ENCODE measurements around the gene GARIN5A.
"Not testable (repeated sequence)": the region's sequence is repeated elsewhere in the genome, so short reads cannot be mapped to it uniquely, and the experiment has no call there.

The GARIN5A gene

DNA sequence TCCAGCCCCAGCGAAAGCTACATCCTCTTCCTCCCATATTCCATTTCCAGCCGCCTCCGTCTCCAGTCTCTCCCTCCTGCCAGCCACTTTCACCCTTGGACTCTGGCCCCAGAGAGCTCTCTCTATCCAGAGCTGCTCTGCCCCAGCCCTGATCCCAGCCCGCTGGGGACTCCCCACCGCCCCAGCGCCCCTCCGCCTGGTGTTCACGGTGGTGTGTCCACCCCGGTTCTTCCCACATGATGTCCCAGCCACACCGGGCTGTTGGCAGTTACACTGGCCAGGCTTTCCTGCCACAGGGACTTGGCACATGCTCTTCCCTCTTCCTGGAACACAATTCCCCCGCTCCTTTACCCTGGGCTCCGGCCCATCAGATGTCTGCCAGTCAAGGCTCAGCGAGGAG, 11.6 kb downstream of the GARIN5A start:
- no peak for DNase-seq (ENCODE audit: low read depth)

DNA sequence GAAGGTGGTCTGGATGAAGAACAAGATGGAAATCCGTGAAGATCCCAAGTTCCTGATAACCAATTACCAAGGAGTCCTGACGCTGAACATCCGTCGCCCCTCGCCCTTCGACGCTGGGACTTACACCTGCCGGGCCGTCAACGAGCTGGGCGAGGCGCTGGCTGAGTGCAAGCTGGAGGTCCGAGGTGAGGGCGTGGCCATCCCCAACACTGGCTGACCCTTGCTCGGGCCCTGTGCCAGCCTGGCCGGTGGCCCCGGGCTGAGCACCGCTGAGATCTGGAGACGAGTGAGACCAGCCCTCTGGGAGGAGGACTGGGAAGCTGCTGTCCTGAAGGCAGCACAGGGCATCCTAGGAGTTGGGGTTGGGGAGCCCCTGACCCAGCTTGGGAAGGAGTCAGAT, 12.3 kb downstream of the GARIN5A start:
- DNase-seq (ENCODE audit: low read depth): no peak

DNA sequence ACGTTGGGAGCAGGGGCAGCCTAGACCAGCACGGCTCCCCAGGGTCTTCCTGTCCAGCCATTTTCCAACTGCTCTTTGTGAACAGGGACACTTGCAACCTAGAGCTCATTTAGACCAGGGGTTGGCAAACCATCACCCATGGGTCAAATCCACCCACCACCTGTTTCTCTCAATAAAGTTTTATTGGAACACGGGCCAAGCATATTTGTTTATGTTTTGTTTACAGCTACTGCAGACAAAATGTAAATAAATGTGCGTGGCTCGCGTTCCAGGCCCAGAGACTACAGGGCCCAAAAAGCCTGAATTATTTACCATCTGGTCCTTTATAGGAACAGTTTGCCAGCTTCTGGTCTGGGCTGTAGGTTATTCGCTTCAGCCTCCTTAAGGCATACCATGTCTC, 13.7 kb downstream of the GARIN5A start:
- no peak for DNase-seq (ENCODE audit: low read depth)

DNA sequence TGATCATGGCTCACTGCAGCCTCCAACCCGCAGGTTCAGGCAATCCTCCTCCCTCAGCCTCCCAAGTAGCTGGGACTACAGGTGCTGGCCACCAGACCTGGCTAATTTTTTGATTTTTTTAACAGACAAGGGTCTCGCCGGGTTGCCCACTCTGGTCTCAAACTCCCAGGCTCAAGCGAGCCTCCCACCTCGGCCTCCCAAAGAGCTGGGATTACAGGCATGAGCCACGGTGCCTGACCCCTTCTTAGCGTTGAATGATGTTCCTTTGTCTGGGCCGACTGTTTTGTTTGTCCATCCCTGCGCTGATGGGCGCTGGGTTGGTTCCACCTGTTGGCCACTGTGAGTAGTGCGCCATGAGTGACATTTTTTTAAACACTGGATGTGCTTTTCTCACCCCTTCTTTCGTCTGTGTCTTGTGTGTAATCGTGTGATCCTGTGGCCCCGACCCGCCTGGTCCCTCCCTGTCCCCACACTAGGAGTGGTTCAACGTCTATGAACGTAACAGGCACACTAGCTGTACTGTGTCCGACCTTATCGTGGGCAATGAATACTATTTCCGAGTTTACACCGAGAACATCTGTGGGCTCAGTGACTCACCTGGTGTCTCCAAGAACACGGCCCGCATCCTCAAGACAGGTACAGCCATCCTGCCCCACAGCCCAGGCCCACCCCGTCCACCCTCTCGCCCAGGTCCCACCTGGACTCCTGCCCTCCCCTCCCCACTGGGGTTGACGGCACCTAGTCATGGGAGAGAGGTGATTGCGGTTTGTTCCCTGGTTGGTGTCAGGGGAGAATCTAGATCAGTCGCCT, 15.4 kb downstream of the GARIN5A start:
- DNase-seq (ENCODE audit: low read depth): peak; percentile 28

DNA sequence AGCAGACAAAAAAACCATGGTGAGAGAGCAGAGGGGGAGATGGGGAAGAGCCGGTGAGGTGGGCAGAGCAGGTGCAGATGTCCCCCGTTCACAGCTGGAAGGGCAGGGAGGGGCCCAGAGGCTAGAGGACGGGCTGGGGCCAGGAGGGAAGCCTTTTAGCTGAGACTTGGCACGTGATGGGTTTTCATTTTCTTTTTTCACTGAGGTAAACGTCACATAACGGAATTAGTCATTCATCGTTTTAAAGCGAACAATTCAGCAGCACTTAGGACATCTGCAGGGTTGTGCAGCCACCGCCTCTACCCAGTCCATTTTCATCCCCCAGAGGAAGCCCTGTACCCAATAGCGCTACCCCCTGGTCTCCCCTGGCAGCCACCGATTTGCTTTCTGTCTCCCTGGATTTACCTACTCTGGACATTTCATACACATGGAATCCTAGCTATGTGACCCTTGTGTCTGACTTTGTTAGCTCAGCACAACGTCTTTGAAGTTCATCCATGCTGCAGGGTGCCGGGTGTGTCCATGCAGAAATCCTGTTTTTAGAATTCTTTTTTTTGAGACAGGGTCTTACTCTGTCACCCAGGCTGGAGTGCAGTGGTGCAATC, 16.4 kb downstream of the GARIN5A start:
- no peak for DNase-seq (ENCODE audit: low read depth)

DNA sequence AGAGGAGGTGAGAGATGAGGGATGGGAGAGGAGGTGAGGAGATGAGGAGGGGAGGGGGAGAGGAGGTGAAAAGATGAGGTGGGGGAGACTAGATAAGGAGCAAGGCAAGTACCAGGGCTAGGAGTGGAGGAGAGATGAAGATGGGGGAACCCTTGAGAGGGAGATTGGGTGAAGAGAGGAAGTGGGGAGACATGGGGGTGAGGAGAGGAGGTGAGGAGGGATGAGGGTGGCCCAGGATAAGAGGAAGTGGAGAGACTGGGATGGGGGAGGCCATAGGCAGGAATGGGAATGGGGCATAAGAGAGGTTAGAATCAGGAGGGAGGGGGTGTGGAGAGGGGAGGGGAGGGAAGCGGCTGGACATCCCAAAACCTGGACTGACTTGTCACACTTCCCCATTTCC, 17.0 kb downstream of the GARIN5A start:
- no peak for DNase-seq (ENCODE audit: low read depth)

DNA sequence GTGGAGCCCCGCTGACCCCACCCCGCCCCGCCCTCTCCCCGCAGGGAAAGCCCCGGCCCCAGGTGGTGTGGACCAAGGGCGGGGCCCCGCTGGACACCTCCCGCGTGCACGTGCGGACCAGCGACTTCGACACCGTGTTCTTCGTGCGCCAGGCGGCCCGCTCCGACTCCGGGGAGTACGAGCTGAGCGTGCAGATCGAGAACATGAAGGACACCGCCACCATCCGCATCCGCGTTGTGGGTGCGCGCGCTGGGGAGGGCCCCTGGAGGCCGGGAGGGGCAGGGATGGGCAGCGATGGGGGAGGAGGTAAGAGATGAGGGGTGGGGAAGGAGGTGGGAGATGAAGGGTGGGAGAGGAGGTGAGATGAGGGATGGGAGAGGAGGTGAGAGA, 17.6 kb downstream of the GARIN5A start:
- DNase-seq (ENCODE audit: low read depth): no peak

DNA sequence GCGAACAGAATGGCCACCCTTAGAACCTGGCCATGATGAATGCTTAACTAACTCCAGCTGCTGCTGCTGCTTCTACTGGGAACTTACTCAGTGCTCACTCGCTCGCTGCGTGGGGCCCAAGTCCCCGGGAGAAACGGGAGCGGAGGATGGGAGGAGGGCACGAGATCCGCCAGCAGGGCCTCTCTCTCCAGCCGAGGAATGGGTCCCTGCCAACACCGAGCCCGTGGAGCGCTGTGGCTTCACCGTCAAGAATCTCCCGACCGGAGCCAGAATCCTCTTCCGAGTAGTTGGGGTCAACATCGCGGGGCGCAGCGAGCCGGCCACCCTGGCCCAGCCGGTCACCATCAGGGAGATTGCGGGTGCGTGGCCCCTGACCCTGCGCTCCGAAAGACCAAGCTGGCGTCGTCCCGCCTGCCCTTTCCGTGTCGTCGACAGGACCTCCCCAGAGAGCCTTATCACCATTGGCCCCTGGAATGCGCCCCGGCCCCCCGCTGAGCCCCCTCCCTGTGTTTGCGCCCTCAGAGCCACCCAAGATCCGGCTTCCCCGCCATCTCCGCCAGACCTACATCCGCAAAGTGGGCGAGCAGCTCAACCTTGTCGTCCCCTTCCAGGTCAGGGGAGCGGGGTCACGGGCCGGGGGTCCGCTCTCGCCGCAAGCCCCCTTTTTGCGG, 18.1 kb downstream of the GARIN5A start:
- DNase-seq (ENCODE audit: low read depth): no peak

DNA sequence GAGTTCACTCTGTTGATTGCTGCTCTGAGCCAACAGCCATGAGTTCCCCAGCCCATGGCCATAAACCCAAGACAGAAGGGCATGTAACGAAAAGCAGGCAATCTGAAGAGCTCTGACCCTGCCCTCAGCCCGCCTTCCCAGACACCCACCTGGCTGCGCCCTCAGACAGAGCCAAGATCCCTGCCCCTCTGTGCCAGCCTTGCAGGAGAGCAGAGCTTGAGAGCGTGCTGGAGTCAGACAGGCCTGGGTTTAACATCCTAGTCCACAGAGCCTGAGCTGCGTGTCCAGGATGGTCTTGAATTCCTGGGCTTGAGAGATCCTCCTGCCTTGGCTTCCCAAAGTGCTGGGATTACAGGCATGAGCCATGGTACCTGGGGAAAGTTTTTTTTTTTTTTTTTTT, 19.3 kb downstream of the GARIN5A start:
- no peak for DNase-seq (ENCODE audit: low read depth)

DNA sequence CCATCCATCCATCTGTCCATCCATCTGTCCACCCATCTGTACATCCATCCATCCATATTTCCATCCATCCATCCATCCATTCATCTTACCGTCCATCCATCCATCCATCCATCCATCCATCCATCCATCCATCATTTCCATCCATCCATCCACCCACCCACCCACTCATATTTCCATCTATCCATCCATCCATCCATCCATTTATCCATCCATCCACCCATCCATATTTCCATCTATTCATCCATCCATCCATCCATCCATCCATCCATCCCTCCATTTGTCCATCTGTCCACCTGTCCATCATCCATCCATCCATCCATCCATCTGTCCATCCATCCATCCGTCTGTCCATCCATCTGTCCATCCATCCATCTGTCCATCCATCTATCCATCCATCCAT, 20.7 kb downstream of the GARIN5A start:
- no peak for DNase-seq (ENCODE audit: low read depth)

DNA sequence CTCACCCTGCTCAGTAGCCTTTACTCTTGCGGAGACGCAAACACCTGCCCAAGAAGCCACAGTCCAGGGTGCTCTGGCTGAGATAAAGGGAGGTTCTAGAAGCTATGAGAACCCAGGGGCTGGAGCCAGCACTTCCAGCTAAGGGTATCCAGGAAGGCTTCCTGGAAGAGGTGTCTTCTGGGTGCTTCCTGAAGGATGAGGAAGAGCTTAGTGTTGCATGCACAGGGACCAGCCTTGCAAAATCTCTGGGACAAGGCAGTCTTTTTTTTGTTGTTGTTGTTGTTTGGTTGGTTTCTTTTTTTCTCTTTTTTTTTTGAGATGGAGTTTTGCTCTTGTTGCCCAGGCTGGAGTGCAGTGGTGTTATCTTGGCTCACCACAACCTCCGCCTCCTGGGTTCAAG, 23.4 kb downstream of the GARIN5A start:
- DNase-seq (ENCODE audit: low read depth): no peak

DNA sequence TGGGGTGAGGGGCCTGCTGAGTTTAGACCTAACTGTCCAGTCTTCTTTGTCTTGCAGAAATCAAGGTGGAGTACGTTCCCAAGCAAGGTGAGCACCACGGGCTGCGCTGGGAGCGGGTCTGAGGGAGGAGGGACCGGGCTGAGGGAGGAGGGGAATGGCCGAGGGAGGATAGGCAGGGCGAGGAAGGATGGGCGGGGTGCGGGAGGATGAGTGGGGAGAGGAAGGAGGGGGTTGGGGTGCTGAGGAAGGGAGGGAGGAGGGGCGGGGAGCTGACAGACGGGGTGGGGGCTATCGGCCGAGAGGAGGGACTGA, 25.5 kb downstream of the GARIN5A start:
- DNase-seq (ENCODE audit: low read depth): no peak

DNA sequence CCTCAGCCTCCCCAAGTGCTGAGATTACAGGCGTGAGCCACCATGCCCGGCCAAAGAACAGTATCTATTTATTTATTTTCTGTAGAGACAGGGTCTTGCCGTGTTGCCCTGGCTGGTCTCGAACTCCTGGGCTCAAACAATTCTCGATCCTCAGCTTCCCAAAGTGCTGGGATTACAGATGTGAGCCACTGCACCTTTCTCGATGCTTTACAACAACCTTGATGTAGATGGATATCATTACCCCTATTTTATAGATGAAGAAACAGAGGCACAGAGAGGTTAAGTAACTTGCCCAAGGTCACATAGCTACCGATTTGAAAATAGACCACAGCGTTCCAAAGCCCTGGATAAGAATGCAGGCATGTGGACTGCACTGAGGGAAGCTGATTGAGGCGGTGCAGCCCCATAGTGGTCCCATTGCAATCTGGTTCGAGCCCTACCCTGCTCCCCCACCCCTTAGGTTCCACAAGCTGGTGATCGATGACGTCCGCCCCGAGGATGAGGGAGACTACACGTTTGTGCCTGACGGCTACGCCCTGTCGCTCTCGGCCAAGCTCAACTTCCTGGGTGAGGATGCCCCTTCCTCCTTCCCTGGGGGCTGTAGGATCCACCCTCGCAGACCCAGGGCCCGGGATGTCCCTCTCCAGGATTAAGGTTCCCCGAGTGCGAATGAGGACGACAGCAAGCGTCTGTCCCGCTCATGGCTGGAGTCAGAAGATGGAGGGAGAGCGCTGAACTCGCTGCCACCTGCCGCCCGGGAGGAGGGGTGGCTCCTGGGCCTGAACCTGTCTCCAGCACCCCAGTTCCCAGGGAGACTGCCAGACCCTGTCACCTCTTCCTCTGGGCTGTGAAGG, 26.1 kb downstream of the GARIN5A start:
- DNase-seq (ENCODE audit: low read depth): no peak

DNA sequence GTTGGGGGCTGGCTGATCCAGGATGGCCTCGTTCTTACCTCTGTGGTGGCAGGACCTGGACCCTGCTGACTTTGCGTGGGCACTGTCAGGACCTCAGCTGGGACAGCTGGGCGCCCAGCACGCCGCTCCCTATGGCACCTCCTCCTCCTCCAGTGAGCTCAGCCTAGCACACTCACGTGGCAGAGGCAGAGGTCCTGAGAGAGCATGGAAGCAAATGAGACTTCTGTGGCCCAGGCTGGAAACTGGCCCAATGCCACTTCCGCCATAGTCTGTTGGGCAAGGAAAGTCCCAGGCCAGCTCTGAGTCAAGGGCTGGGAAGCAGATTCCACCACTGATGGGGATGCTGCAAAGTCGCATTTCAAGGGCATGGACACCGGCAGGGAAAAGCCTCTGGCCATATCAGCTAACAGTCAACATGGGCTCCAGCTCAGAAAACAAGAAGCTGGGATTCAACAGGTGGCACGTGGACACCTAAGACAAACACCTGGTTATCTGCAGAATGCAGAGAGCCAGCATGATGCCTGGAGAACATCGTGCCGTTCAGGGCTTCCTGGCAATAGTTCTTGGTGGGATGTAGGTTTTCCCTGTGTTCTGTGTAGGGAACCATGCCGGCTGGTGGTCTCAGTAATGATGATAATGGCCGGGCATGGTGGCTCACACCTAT, 27.3 kb downstream of the GARIN5A start:
- no peak for DNase-seq (ENCODE audit: low read depth)

DNA sequence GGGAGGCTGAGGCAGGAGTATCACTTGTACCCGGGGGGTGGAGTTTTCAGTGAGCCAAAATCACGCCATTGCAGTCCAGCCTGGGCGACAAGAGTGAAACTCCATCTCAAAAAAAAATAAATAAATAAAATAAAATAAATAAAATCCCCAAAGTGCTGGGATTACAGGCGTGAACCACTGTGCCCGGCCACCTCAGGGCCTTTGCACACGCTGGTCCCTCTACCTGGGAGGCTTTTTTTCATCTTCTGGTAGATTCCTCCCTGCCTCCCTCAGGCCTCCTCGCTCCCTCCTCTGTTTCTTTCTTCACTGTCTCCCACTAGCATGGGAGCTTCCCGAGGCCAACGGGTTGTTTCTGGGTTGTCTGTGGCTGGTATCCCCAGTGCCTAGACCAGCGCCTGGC, 28.9 kb downstream of the GARIN5A start:
- no peak for DNase-seq (ENCODE audit: low read depth)

DNA sequence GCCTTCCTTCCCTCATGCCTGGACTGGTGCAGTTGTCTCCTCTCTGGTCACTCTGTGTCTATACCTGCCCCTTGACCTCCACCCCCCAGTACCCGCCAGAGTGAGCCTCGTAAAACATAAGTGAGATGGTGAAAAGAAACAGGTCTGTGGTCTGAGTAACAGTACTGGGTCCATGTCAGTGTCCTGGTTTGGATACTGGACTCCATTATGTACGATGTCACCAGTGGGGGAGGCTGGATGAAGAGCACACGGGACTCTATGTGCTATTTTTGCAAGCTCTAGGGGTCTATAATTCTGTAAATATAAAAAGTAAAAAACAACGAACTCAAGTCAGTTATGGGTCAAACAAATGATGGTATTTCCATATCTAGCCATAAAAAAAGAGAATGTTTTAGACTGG, 29.6 kb downstream of the GARIN5A start:
- DNase-seq (ENCODE audit: low read depth): no peak

DNA sequence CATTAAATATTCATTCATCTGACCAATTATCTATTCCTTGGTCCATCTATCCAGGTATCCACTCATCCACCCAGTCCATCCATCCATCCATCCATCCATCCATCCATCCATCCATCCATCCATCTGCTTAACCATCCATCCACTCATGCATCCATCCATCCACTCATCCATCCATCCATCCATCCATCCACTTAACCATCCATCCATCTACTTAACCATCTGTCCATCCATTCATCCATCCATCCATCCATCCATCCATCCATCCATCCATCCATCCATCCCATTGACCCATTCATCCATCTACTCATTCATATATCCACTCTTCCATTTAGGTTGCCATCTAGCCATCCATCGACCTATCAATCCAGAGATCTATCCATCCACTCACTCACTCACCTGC, 32.6 kb downstream of the GARIN5A start:
- no peak for DNase-seq (ENCODE audit: low read depth)

DNA sequence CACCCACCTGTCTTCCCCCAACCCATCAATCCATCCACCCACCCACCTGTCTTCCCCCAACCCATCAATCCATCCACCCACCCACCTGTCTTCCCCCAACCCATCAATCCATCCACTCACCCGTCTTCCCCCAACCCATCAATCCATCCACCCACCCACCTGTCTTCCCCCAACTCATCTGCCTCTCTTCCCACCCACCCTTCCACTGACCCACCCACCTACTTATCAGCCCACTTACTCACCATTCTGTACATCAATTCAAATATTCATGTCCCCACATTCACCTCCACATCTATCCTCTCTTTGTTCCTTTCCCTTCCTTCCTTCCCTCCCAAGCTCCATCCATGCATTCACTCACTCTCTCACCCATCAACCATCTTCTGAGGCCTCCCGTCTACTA, 37.5 kb downstream of the GARIN5A start:
- not testable (repeated sequence) for DNase-seq (ENCODE audit: low read depth)

DNA sequence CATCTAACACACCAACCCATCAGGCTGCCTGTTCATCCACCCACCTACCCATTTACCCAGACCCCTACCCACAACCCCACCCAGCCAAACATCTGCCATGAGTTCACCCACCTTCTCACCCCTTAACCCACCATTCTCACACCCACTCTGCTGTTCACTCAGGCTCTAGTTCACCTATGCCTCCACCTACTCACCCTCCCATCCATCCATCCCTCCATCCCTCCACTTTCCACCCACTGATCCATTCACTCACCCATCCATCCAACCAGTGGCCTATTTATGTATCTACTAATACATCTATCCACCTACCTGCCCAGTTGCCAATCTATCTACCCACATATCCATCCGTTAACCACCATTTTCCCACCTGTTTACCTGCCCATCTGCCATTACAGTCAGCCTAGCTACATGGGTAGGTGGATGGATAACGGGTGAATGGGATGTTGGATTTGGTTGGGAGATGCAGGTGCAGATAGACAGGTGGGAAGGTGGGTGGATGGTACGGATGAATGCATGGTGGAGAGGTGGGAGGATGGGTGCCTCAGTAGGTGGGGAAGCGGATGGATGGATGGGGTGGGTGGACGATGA, 38.7 kb downstream of the GARIN5A start:
- DNase-seq (ENCODE audit: low read depth): no peak

DNA sequence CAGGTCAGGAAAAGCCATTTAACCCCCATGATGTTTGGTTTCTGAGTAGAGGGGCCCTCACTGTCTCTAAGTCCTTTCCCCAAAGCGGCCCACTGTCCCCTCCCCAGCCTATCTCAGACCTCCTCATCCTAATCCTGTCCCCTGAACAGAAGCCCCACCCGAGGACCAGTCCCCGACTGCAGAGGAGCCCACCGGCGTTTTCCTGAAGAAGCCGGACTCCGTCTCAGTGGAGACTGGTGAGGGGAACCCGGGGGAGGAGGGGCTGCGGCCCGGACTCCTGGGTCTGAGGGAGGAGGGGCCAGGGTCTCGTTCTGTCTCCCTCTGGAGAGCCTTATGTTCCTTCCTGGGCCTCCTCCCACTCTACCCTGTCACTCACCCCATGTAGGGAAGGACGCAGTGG, 41.0 kb downstream of the GARIN5A start:
- DNase-seq (ENCODE audit: low read depth): no peak

DNA sequence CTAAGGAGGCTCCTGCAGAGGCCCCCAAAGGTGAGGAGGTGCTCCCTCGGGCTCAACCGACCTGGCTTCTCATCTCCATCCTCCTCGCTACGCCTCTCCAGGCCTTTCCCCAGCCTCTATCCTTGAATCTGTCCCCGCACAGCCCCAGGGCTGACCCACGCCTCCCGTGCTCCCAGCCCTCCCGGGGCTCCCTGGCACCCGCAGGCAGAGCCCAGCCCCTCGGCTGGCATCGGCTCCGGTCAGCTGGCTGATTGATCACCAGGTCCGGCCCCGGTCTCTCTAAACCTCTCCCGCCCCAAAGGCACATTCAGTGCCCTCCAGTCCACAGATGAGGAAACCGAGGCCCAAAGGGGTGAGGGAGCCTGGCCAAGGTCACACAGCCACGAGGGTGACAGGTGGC, 41.4 kb downstream of the GARIN5A start:
- no peak for DNase-seq (ENCODE audit: low read depth)

DNA sequence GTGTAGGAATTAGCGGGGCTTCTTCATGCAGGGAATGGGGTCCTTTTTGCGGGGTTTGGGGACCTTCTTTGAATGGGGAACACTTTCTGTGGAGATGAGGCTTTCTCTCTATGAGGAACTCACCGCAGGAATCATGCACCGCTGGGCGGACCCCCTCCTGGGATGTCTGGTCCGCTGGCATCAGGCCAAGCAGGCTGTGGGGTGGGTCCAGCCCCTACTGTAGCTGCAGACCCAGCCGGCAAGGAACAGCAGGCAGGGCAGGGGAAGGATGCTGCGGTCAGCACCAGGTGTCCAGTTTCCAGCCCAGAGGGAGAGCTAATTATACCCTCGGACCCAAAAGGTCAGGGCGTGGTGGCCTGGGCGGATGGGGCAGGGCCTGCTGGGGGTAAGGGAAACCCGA, 42.1 kb downstream of the GARIN5A start:
- DNase-seq (ENCODE audit: low read depth): no peak
